HG03457 (cell line): ENCODE measurements around the gene PLXNA4.

Source experiments
- ATAC-seq: cut with Tn5 transposase; IDR thresholded peaks from one replicate; pipeline ENCODE4 v1.9.1; 2021; ENCODE audit warnings: moderate number of reproducible peaks; ENCODE audit not compliant: unreplicated experiment

The PLXNA4 gene

GRCh38 chr7:132108563-132108962 is 467.7 kb downstream of the PLXNA4 start:
- no peak for ATAC-seq

GRCh38 chr7:132106491-132106890 is 469.8 kb downstream of the PLXNA4 start:
- no peak for ATAC-seq

GRCh38 chr7:132105096-132105495 is 471.2 kb downstream of the PLXNA4 start:
- no peak for ATAC-seq

GRCh38 chr7:132103718-132104117 is 472.6 kb downstream of the PLXNA4 start:
- ATAC-seq, result no peak

- no peak for ATAC-seq
Measured at GRCh38 chr7:132102942-132103341, 473.3 kb downstream of the PLXNA4 start.

- ATAC-seq, result no peak
Measured at GRCh38 chr7:132102391-132102790, 473.9 kb downstream of the PLXNA4 start.

GRCh38 chr7:132100981-132101380 is 475.3 kb downstream of the PLXNA4 start:
- no peak for ATAC-seq

GRCh38 chr7:132100483-132100882 is 475.8 kb downstream of the PLXNA4 start:
- no peak for ATAC-seq

- no peak for ATAC-seq
Measured at GRCh38 chr7:132099163-132099562, 477.1 kb downstream of the PLXNA4 start.

GRCh38 chr7:132098327-132098726 is 477.9 kb downstream of the PLXNA4 start:
- no peak for ATAC-seq

GRCh38 chr7:132097550-132098134 is 478.6 kb downstream of the PLXNA4 start:
- ATAC-seq, result no peak

- ATAC-seq, result no peak
Measured at GRCh38 chr7:132095111-132095765, 481.0 kb downstream of the PLXNA4 start.

GRCh38 chr7:132092106-132092505 is 484.2 kb downstream of the PLXNA4 start:
- no peak for ATAC-seq

- ATAC-seq, result no peak
Measured at GRCh38 chr7:132091706-132092105, 484.6 kb downstream of the PLXNA4 start.

GRCh38 chr7:132090444-132090843 is 485.8 kb downstream of the PLXNA4 start:
- ATAC-seq, result no peak

- no peak for ATAC-seq
Measured at GRCh38 chr7:132089356-132089755, 486.9 kb downstream of the PLXNA4 start.

GRCh38 chr7:132087421-132087820 is 488.8 kb downstream of the PLXNA4 start:
- no peak for ATAC-seq

- no peak for ATAC-seq
Measured at GRCh38 chr7:132084776-132085388, 491.4 kb downstream of the PLXNA4 start.

GRCh38 chr7:132083537-132084123 is 492.6 kb downstream of the PLXNA4 start:
- ATAC-seq, result no peak

- ATAC-seq, result no peak
Measured at GRCh38 chr7:132083126-132083525, 493.1 kb downstream of the PLXNA4 start.

GRCh38 chr7:132082394-132082793 is 493.9 kb downstream of the PLXNA4 start:
- no peak for ATAC-seq

GRCh38 chr7:132081686-132082085 is 494.6 kb downstream of the PLXNA4 start:
- no peak for ATAC-seq
